GM19099 (cell line): ENCODE measurements around the gene CADPS.

ENCODE experiments used
- POLR2A ChIP-seq: IDR thresholded peaks from 3 replicates; pipeline ENCODE4 v1.6.1; 2011; ENCODE audit warnings: low read depth; ENCODE audit not compliant: insufficient read length; ENCODE audit errors: extremely low read depth

Gene CADPS

GRCh38 chr3:62672270-62672987, 202.8 kb downstream of the CADPS start:
- no peak for TF ChIP-seq POLR2A

DNA sequence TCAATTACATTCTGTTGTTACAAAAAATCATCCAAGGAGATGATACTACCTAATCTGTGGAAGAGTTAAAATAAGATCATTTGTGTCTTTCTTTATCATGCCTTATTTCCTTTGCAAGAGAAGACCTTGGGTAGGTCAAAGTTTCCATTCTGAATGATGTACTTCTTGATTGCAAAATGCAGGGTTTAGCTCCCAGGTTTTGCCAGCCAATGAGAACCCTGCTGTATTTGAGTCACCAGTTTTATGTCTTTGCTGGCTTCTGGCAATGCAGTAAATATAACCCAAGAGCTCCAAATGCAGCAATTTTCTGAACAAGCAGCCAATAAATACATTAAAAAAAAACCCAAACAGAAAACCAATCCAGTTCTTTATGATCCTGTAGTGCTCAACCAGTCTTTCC, 204.9 kb downstream of the CADPS start:
- no peak for TF ChIP-seq POLR2A

DNA sequence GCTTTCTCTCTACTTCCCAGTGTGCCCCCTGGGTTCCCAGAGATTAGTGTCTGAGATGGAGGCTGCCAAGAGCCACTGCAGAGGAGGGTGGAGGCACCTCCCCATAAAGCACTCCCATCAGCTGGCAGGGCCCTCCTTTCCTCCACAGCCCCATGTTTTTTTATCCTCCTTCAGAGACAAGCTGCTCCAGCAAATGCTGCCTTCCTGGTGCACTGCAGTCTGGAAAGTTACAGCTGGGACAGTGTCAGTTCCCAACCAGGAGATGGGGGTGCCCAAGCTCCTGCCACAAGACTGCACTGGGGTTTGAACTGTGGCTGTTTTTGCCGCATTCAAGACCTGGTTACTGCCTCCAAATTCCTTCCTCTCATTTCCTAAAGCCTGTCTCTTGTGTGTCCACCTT, 206.1 kb downstream of the CADPS start:
- TF ChIP-seq POLR2A = no peak

GRCh38 chr3:62667714-62668113, 207.5 kb downstream of the CADPS start:
- TF ChIP-seq POLR2A = no peak

DNA sequence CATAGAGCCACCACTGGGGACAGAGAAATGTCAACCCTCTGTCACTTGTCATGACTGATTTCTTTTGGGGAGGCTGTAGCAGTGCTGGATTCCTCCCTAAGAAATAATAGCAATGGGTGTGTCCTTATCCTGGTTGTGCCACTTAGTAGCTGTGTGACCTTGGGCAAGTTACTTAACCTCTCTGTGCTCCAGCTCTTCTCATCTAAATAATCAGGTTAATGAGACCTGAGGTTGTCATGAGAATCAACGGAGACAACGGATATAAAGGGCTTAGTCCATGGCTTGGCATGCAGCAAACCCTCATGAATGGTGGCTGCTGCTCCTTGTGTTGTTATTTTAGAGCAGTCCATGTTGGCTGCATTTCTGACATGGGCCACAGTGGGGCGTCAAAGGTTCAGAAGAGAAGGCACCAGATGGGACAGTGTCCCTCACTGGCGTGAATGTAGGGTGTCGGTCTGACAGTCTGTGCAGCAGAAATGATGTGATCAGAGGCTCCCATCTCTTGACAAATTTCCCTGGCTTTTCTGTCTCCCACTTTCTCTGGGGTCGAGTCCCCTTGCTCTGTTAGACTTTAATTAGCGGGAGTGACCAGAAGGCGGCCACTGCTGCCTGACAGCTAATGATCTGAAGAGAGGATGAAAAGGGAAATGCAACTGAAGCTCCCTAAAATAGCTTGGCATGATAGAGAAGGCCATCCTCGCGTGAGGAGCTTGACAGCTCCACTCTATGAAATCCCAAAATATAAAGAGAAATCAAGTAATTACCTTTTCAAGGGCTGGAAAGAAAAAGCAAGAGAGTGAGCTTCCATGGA, 209.4 kb downstream of the CADPS start:
- no peak for TF ChIP-seq POLR2A

- no peak for TF ChIP-seq POLR2A
Measured at GRCh38 chr3:62662677-62663076, 212.5 kb downstream of the CADPS start.

GRCh38 chr3:62659660-62660059, 215.6 kb downstream of the CADPS start:
- TF ChIP-seq POLR2A = no peak

DNA sequence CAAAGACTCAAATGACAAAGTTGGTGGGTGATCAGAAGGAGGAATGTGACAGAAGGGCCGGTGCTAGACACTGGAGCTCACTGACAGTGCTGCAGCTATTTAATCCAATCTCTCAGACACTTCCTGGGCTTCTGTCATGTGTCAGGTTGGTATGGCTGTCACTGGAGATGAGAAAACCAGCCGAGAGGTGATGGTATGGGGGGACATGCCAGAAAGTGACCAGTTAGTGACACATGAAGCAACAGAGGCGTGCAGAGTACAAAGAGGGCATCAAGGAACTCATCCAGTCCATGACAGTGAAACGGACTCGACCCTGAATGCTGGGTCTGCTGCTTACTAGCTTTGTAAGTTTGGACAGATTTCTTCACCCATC, 219.5 kb downstream of the CADPS start:
- no peak for TF ChIP-seq POLR2A

GRCh38 chr3:62655056-62655690, 220.0 kb downstream of the CADPS start:
- no peak for TF ChIP-seq POLR2A

DNA sequence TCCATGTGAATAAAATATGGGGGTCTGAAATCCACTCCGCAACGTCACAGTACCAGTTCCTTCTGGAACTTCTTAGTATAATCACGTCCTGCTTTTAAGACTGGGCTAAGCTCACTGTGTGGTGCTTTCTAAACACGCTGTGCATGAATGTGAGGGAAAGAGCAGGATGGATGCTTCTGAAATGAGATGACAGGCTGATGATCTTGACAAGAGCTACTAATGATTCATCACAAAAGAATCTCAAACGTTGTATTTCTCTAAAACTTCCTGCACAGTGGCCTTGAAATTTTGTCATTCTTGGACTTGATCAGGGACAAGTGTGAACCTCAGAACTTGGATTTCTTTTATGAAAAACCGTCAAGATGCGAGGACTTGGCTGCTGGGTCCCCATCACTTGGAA, 221.4 kb downstream of the CADPS start:
- no peak for TF ChIP-seq POLR2A

- no peak for TF ChIP-seq POLR2A
Measured at GRCh38 chr3:62647711-62648110, 227.5 kb downstream of the CADPS start.

DNA sequence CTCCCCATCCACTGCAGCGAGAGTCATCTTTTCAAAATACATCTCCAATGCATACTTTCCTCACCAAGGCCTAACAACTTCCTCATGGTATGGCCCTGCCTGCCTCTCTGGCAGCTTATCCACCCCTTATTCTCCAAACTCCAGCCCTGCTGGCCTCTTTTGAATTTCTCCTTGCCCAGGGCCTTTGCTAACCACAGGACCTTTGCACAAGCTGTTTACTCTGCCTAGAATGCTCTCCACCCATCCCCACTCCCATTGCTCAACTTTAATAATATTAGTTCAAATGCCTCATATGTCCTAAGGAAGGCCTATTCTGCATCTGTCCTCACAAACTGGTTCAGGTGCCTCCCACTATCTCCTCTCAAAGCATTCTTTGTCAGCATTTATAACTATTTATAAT, 230.7 kb downstream of the CADPS start:
- TF ChIP-seq POLR2A = no peak

DNA sequence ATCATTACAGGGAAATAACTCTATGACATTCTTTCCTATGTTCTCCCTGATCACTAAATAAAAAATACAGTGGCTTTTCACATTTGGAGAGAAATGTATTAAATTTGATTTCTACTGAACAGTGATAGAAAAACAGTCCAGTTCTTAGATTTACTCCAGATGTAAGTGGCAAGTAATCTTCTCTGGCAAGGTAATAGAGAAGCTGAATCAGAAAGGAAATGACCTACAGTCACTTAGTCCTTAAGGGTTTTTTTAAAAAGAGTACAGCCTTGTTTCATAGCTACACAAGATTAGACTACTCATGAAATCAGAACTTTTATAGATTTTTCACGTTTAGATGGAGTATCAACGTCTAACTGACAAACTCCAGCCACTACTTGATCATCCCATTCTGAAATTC, 236.9 kb downstream of the CADPS start:
- TF ChIP-seq POLR2A = no peak

GRCh38 chr3:62636235-62636826, 238.9 kb downstream of the CADPS start:
- no peak for TF ChIP-seq POLR2A

- no peak for TF ChIP-seq POLR2A
Measured at GRCh38 chr3:62632510-62633294, 242.5 kb downstream of the CADPS start.
